ENCODE data around the gene GJA8.

Gene GJA8

GRCh38 chr1:147897789-147898188 lies 4.8 kb upstream of the GJA8 start:
- Histone ChIP-seq H3K36me3 (ENCODE audit: insufficient read depth) (no peaks in the 10 kb centered on the region), H3K4me3 (IDR thresholded peaks at IDR 0.05; ENCODE audit: insufficient read depth, low read depth, low read length) (peak overlapping the region; percentile 28), H3K27ac (peak overlapping the region; percentile 1; the same call in 1 of the 2 replicates), H2AFZ (ENCODE audit: low read depth) (peak overlapping the region; percentile 3; the same call in 1 of the 2 replicates), H4K20me1 (ENCODE audit: insufficient read depth) (no peaks in the 10 kb centered on the region), H3K79me2 (ENCODE audit: insufficient read depth, low read depth) (no peaks in the 10 kb centered on the region), H3K4me2 (peak overlapping the region; percentile 11; the same call in 1 of the 2 replicates), H3K4me1 (ENCODE audit: low read depth, poor library complexity, severe bottlenecking) (peaks cover 16% of the 10 kb centered on the region), H3K9ac (no peak overlapping the region), H3K27me3 (ENCODE audit: insufficient read depth, low read depth) (no peaks in the 10 kb centered on the region)
- no peak for TF ChIP-seq CTCF (conservative IDR thresholded peaks at IDR 0.05; ENCODE audit: low read depth, low read length)

DNA sequence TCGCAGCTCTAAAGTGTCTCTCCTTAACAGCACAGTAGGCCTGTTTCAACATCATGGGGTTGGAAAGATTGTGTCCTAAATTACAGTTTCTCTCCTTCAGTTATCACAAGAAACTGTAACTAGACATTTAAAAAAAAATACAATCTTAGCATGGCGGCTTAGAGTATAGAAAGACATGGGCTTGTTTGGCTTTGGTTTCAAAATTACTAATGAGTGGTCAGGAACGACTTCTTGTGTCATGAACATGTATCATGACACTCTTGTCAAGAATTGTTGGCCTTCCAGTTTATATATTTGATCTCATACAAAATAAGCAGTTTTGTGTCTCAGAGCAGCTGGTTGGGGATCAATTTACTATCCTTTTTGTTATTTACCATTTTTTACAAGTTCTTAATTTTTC lies 2.1 kb downstream of the GJA8 start:
- Histone ChIP-seq H3K4me2 (no peak overlapping the region), H3K36me3 (ENCODE audit: insufficient read depth) (no peaks in the 10 kb centered on the region), H3K27ac (no peak overlapping the region), H3K79me2 (ENCODE audit: insufficient read depth, low read depth) (no peaks in the 10 kb centered on the region), H3K9ac (no peak overlapping the region), H3K4me3 (IDR thresholded peaks at IDR 0.05; ENCODE audit: insufficient read depth, low read depth, low read length) (no peak overlapping the region), H4K20me1 (ENCODE audit: insufficient read depth) (no peaks in the 10 kb centered on the region), H3K4me1 (ENCODE audit: low read depth, poor library complexity, severe bottlenecking) (no peaks in the 10 kb centered on the region), H2AFZ (ENCODE audit: low read depth) (no peak overlapping the region), H3K27me3 (ENCODE audit: insufficient read depth, low read depth) (no peaks in the 10 kb centered on the region)
- TF ChIP-seq CTCF (conservative IDR thresholded peaks at IDR 0.05; ENCODE audit: low read depth, low read length) = no peak

GRCh38 chr1:147907786-147908509 lies 5.4 kb downstream of the GJA8 start:
- no peaks in the 10 kb centered on the region for H3K27me3 ChIP-seq (ENCODE audit: insufficient read depth, low read depth)
- no peak overlapping the region for H3K27ac ChIP-seq
- no peak overlapping the region for H3K4me2 ChIP-seq
- H3K79me2 ChIP-seq (ENCODE audit: insufficient read depth, low read depth) = no peaks in the 10 kb centered on the region
- H3K4me3 ChIP-seq (IDR thresholded peaks at IDR 0.05; ENCODE audit: insufficient read depth, low read depth, low read length) = no peak overlapping the region
- no peaks in the 10 kb centered on the region for H3K36me3 ChIP-seq (ENCODE audit: insufficient read depth)
- H4K20me1 ChIP-seq (ENCODE audit: insufficient read depth) = no peaks in the 10 kb centered on the region
- no peaks in the 10 kb centered on the region for H3K4me1 ChIP-seq (ENCODE audit: low read depth, poor library complexity, severe bottlenecking)
- no peak overlapping the region for H3K9ac ChIP-seq
- TF ChIP-seq CTCF (conservative IDR thresholded peaks at IDR 0.05; ENCODE audit: low read depth, low read length) = no peak
- H2AFZ ChIP-seq (ENCODE audit: low read depth) = no peak overlapping the region

- Histone ChIP-seq H3K9ac (no peak overlapping the region), H3K4me1 (ENCODE audit: low read depth, poor library complexity, severe bottlenecking) (no peaks in the 10 kb centered on the region), H2AFZ (ENCODE audit: low read depth) (no peak overlapping the region), H3K4me3 (IDR thresholded peaks at IDR 0.05; ENCODE audit: insufficient read depth, low read depth, low read length) (no peak overlapping the region), H3K79me2 (ENCODE audit: insufficient read depth, low read depth) (no peaks in the 10 kb centered on the region), H3K27me3 (ENCODE audit: insufficient read depth, low read depth) (no peaks in the 10 kb centered on the region), H4K20me1 (ENCODE audit: insufficient read depth) (no peaks in the 10 kb centered on the region), H3K36me3 (ENCODE audit: insufficient read depth) (no peaks in the 10 kb centered on the region), H3K27ac (no peak overlapping the region), H3K4me2 (no peak overlapping the region)
- TF ChIP-seq CTCF (conservative IDR thresholded peaks at IDR 0.05; ENCODE audit: low read depth, low read length) = no peak
These were observed 10.0 kb downstream of the GJA8 start for GRCh38 chr1:147912553-147912952.
